WTC11 (cell line): Measurements from ENCODE around the gene MED9. TPM values are rescaled to one million over a fixed set of nuclear protein-coding genes. Genes with fewer than 3 reads are reported as not detected.

ENCODE experiments used
- ATAC-seq: fragments of 200-7000 bp; cut with Tn5 transposase; 2 replicates; pipeline ENCODE4 v1.10.0; 2021; ENCODE audit warnings: mild to moderate bottlenecking, moderate library complexity
- CTCF ChIA-PET: fragments of 300-600 bp; sonication (Branson Sonifier 250); formaldehyde crosslinking; loops from one replicate; lab custom pipeline; 2021; ENCODE audit warnings: antibody characterized with exemption; lab: Charles Lee
- POLR2A ChIA-PET: fragments of 350-600 bp; sonication (Branson Sonifier 250); formaldehyde crosslinking; loops from one replicate; lab custom pipeline; 2021; ENCODE audit warnings: antibody characterized with exemption; lab: Charles Lee
- DNase-seq: peaks from one replicate; pipeline ENCODE4 v3.0.0; 2021; ENCODE audit warnings: low spot score
- H3K27ac Mint-ChIP-seq: 2 replicates; pipeline ENCODE4 v1.8.0; 2021; ENCODE audit warnings: mixed read lengths
- H3K27me3 Mint-ChIP-seq: 2 replicates; pipeline ENCODE4 v1.8.0; 2021; ENCODE audit warnings: low read depth, mild to moderate bottlenecking, moderate library complexity, mixed read lengths
- H3K36me3 Mint-ChIP-seq: 2 replicates; pipeline ENCODE4 v1.8.0; 2021; ENCODE audit warnings: mixed read lengths
- H3K4me1 Mint-ChIP-seq: 2 replicates; pipeline ENCODE4 v1.8.0; 2022; ENCODE audit warnings: mixed read lengths
- H3K4me3 Mint-ChIP-seq: 2 replicates; pipeline ENCODE4 v1.8.0; 2021; ENCODE audit warnings: mild to moderate bottlenecking, moderate library complexity, mixed read lengths
- H3K9me3 Mint-ChIP-seq: 2 replicates; pipeline ENCODE4 v1.8.0; 2021; ENCODE audit warnings: mixed read lengths
- EMX1 ChIP-seq: fragments of 250-450 bp; sonication (Bioruptor Pico); IDR thresholded peaks from 2 replicates; pipeline ENCODE4 v1.8.0; 2021; ENCODE audit warnings: mild to moderate bottlenecking
- MXD4 ChIP-seq: fragments of 250-450 bp; sonication (Bioruptor Pico); IDR thresholded peaks from 2 replicates; pipeline ENCODE4 v1.8.0; 2021; ENCODE audit warnings: mild to moderate bottlenecking, moderate library complexity, borderline replicate concordance
- MYBL2 ChIP-seq: sonication (generic); formaldehyde crosslinking; IDR thresholded peaks from 2 replicates; pipeline ENCODE4 v1.8.1; 2023; ENCODE audit warnings: mild to moderate bottlenecking, moderate library complexity, missing genetic modification reagents
- NFATC4 ChIP-seq: fragments of 250-450 bp; sonication (Bioruptor Pico); IDR thresholded peaks from 2 replicates; pipeline ENCODE4 v1.9.0; 2021; ENCODE audit warnings: mild to moderate bottlenecking
- NFYB ChIP-seq: sonication (generic); formaldehyde crosslinking; conservative IDR thresholded peaks from 2 replicates; pipeline ENCODE4 v1.8.0; 2022; ENCODE audit warnings: low read depth, missing genetic modification reagents
- SMAD3 ChIP-seq: sonication (generic); formaldehyde crosslinking; IDR thresholded peaks from 2 replicates; pipeline ENCODE4 v1.8.0; 2022; ENCODE audit warnings: missing genetic modification reagents, mild to moderate bottlenecking, borderline replicate concordance
- TCF7 ChIP-seq: sonication (generic); formaldehyde crosslinking; IDR thresholded peaks from 2 replicates; pipeline ENCODE4 v1.8.0; 2022; ENCODE audit warnings: mild to moderate bottlenecking, low read depth, missing genetic modification reagents, moderate library complexity
- TEAD1 ChIP-seq: sonication (generic); formaldehyde crosslinking; IDR thresholded peaks from 2 replicates; pipeline ENCODE4 v1.8.0; 2022; ENCODE audit warnings: mild to moderate bottlenecking, missing genetic modification reagents
- TEAD4 ChIP-seq: sonication (generic); formaldehyde crosslinking; IDR thresholded peaks from 2 replicates; pipeline ENCODE4 v1.8.0; 2022; ENCODE audit warnings: mild to moderate bottlenecking, missing genetic modification reagents
- ZNF317 ChIP-seq: sonication (generic); formaldehyde crosslinking; IDR thresholded peaks from 2 replicates; pipeline ENCODE4 v1.8.1; 2023; ENCODE audit warnings: low read depth, mild to moderate bottlenecking, moderate library complexity, missing genetic modification reagents, borderline replicate concordance
- total RNA-seq: library from RNA; stranded (reverse); gene quantifications from 3 replicates; pipeline ENCODE4 v1.2.3, GENCODE V29; 2021
- TF ChIP-seq, protein P1 (sequence below): sonication (generic); formaldehyde crosslinking; IDR thresholded peaks from 2 replicates; pipeline ENCODE4 v1.8.1; 2023; ENCODE audit warnings: mild to moderate bottlenecking, missing genetic modification reagents, moderate library complexity
- TF ChIP-seq, protein P2 (sequence below): sonication (generic); formaldehyde crosslinking; IDR thresholded peaks from 2 replicates; pipeline ENCODE4 v1.8.1; 2022; ENCODE audit warnings: low read depth, mild to moderate bottlenecking, moderate library complexity, missing genetic modification reagents, borderline replicate concordance
- TF ChIP-seq, protein P3 (sequence below): sonication (generic); formaldehyde crosslinking; IDR thresholded peaks from 2 replicates; pipeline ENCODE4 v1.8.0; 2022; ENCODE audit warnings: mild to moderate bottlenecking, missing genetic modification reagents
- TF ChIP-seq, protein P4 (sequence below): sonication (generic); formaldehyde crosslinking; conservative IDR thresholded peaks from 2 replicates; pipeline ENCODE4 v1.8.1; 2023; ENCODE audit warnings: mild to moderate bottlenecking, low read depth, missing genetic modification reagents, moderate library complexity
- TF ChIP-seq, protein P5 (sequence below): sonication (generic); formaldehyde crosslinking; IDR thresholded peaks from 2 replicates; pipeline ENCODE4 v1.8.0; 2023; ENCODE audit warnings: mild to moderate bottlenecking, missing genetic modification reagents
- TF ChIP-seq, protein P6 (sequence below): sonication (generic); formaldehyde crosslinking; IDR thresholded peaks from 2 replicates; pipeline ENCODE4 v1.8.1; 2023; ENCODE audit warnings: mild to moderate bottlenecking, missing genetic modification reagents, borderline replicate concordance
- TF ChIP-seq, protein P7 (sequence below): sonication (generic); formaldehyde crosslinking; IDR thresholded peaks from 2 replicates; pipeline ENCODE4 v1.8.1; 2023; ENCODE audit warnings: mild to moderate bottlenecking, moderate library complexity, missing genetic modification reagents
- TF ChIP-seq, protein P8 (sequence below): fragments of 250-450 bp; sonication (Bioruptor Pico); IDR thresholded peaks from 2 replicates; pipeline ENCODE4 v2.1.2; 2022; ENCODE audit warnings: mild to moderate bottlenecking, moderate library complexity

Gene MED9
- total RNA-seq, 1 experiment from 2014 or later, result 21.1 TPM

DNA sequence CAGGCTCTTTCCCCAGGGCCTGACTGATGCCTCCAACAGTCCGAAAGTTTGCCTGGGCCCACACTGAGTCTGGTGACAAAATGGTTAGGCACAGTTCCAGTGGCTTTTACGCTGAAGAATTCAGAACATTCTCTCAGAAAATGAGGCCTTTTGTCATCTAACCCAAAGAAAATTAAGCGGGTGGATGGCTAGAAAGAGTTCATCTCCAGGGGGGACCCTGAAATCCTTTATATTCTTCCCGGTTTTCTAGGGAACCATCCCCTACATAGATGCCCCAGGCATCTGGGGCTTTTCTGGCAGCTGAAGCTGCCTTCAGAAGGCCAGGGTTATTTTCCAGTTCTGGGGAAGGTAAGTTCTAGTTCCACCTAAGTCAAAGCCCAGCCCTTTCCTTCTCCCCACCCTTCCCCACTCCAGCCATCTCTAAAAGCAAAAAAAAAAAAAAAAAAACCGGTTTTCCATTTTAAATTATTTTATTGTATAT is 17.2 kb downstream of the MED9 start (continued):
- TF ChIP-seq, protein P1, sequence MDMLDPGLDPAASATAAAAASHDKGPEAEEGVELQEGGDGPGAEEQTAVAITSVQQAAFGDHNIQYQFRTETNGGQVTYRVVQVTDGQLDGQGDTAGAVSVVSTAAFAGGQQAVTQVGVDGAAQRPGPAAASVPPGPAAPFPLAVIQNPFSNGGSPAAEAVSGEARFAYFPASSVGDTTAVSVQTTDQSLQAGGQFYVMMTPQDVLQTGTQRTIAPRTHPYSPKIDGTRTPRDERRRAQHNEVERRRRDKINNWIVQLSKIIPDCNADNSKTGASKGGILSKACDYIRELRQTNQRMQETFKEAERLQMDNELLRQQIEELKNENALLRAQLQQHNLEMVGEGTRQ, result no peak
- TF ChIP-seq EMX1 (CRISPR knock-in tag), result no peak
- no peak for TF ChIP-seq TEAD4 (CRISPR knock-in tag)
- no peak for TF ChIP-seq SMAD3 (CRISPR knock-in tag)
- TF ChIP-seq, protein P2, sequence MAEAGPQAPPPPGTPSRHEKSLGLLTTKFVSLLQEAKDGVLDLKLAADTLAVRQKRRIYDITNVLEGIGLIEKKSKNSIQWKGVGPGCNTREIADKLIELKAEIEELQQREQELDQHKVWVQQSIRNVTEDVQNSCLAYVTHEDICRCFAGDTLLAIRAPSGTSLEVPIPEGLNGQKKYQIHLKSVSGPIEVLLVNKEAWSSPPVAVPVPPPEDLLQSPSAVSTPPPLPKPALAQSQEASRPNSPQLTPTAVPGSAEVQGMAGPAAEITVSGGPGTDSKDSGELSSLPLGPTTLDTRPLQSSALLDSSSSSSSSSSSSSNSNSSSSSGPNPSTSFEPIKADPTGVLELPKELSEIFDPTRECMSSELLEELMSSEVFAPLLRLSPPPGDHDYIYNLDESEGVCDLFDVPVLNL, result no peak
- no peak for TF ChIP-seq NFATC4 (CRISPR knock-in tag)
- TF ChIP-seq, protein P3, sequence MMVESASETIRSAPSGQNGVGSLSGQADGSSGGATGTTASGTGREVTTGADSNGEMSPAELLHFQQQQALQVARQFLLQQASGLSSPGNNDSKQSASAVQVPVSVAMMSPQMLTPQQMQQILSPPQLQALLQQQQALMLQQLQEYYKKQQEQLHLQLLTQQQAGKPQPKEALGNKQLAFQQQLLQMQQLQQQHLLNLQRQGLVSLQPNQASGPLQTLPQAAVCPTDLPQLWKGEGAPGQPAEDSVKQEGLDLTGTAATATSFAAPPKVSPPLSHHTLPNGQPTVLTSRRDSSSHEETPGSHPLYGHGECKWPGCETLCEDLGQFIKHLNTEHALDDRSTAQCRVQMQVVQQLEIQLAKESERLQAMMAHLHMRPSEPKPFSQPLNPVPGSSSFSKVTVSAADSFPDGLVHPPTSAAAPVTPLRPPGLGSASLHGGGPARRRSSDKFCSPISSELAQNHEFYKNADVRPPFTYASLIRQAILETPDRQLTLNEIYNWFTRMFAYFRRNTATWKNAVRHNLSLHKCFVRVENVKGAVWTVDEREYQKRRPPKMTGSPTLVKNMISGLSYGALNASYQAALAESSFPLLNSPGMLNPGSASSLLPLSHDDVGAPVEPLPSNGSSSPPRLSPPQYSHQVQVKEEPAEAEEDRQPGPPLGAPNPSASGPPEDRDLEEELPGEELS (CRISPR knock-in tag), result no peak
- no peak for TF ChIP-seq MXD4 (CRISPR knock-in tag)
- TF ChIP-seq, protein P4, sequence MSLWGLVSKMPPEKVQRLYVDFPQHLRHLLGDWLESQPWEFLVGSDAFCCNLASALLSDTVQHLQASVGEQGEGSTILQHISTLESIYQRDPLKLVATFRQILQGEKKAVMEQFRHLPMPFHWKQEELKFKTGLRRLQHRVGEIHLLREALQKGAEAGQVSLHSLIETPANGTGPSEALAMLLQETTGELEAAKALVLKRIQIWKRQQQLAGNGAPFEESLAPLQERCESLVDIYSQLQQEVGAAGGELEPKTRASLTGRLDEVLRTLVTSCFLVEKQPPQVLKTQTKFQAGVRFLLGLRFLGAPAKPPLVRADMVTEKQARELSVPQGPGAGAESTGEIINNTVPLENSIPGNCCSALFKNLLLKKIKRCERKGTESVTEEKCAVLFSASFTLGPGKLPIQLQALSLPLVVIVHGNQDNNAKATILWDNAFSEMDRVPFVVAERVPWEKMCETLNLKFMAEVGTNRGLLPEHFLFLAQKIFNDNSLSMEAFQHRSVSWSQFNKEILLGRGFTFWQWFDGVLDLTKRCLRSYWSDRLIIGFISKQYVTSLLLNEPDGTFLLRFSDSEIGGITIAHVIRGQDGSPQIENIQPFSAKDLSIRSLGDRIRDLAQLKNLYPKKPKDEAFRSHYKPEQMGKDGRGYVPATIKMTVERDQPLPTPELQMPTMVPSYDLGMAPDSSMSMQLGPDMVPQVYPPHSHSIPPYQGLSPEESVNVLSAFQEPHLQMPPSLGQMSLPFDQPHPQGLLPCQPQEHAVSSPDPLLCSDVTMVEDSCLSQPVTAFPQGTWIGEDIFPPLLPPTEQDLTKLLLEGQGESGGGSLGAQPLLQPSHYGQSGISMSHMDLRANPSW (CRISPR knock-in tag), result no peak
- TF ChIP-seq, protein P5, sequence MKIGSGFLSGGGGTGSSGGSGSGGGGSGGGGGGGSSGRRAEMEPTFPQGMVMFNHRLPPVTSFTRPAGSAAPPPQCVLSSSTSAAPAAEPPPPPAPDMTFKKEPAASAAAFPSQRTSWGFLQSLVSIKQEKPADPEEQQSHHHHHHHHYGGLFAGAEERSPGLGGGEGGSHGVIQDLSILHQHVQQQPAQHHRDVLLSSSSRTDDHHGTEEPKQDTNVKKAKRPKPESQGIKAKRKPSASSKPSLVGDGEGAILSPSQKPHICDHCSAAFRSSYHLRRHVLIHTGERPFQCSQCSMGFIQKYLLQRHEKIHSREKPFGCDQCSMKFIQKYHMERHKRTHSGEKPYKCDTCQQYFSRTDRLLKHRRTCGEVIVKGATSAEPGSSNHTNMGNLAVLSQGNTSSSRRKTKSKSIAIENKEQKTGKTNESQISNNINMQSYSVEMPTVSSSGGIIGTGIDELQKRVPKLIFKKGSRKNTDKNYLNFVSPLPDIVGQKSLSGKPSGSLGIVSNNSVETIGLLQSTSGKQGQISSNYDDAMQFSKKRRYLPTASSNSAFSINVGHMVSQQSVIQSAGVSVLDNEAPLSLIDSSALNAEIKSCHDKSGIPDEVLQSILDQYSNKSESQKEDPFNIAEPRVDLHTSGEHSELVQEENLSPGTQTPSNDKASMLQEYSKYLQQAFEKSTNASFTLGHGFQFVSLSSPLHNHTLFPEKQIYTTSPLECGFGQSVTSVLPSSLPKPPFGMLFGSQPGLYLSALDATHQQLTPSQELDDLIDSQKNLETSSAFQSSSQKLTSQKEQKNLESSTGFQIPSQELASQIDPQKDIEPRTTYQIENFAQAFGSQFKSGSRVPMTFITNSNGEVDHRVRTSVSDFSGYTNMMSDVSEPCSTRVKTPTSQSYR, result no peak

DNA sequence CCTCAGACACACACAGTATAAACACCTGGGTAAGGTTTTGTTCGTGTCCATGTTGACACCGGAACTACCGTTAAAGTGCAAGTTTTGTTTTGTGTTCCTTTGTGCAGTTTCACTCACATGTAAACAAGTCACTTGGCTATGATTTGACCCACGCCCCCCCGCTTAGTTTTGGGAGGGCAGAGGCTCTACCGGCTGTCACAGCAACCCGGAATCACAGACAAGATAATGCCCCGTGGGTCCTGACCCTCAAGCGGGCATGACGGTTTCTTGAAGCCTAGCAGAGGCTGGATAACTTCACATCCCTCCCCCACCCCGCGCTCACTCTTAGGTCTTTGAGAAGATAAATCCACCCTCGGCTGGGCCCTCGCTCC is 17.7 kb downstream of the MED9 start:
- H3K9me3 Mint-ChIP-seq, result no peaks in the 10 kb centered on the region
- no peak for DNase-seq
- no peak for ATAC-seq
- H3K27ac Mint-ChIP-seq, result no peak overlapping the region
- POLR2A ChIA-PET, result interaction anchor here (0.8 kb wide), 1 partner anchor 116 kb away, joined by 3 read pairs; no protein-coding TSS in a partner anchor
- peak overlapping the region; percentile 81 for H3K4me3 Mint-ChIP-seq
- H3K27me3 Mint-ChIP-seq, result peaks cover 29% of the 10 kb centered on the region
- H3K36me3 Mint-ChIP-seq, result peaks cover 11% of the 10 kb centered on the region
- CTCF ChIA-PET, result interaction anchor here (1.0 to 3.3 kb wide), 5 partner anchors 107 to 424 kb away, joined by 3 to 71 read pairs (median 6); no protein-coding TSS in a partner anchor
- H3K4me1 Mint-ChIP-seq, result peaks cover 41% of the 10 kb centered on the region
- TF ChIP-seq TEAD1 (no peak), ZNF317 (CRISPR knock-in tag) (no peak), MYBL2 (no peak), NFYB (no peak), NFATC4 (CRISPR knock-in tag) (no peak), TCF7 (CRISPR knock-in tag) (no peak)
- TF ChIP-seq, protein P6, sequence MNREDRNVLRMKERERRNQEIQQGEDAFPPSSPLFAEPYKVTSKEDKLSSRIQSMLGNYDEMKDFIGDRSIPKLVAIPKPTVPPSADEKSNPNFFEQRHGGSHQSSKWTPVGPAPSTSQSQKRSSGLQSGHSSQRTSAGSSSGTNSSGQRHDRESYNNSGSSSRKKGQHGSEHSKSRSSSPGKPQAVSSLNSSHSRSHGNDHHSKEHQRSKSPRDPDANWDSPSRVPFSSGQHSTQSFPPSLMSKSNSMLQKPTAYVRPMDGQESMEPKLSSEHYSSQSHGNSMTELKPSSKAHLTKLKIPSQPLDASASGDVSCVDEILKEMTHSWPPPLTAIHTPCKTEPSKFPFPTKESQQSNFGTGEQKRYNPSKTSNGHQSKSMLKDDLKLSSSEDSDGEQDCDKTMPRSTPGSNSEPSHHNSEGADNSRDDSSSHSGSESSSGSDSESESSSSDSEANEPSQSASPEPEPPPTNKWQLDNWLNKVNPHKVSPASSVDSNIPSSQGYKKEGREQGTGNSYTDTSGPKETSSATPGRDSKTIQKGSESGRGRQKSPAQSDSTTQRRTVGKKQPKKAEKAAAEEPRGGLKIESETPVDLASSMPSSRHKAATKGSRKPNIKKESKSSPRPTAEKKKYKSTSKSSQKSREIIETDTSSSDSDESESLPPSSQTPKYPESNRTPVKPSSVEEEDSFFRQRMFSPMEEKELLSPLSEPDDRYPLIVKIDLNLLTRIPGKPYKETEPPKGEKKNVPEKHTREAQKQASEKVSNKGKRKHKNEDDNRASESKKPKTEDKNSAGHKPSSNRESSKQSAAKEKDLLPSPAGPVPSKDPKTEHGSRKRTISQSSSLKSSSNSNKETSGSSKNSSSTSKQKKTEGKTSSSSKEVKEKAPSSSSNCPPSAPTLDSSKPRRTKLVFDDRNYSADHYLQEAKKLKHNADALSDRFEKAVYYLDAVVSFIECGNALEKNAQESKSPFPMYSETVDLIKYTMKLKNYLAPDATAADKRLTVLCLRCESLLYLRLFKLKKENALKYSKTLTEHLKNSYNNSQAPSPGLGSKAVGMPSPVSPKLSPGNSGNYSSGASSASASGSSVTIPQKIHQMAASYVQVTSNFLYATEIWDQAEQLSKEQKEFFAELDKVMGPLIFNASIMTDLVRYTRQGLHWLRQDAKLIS (CRISPR knock-in tag), result no peak
- TF ChIP-seq, protein P7, sequence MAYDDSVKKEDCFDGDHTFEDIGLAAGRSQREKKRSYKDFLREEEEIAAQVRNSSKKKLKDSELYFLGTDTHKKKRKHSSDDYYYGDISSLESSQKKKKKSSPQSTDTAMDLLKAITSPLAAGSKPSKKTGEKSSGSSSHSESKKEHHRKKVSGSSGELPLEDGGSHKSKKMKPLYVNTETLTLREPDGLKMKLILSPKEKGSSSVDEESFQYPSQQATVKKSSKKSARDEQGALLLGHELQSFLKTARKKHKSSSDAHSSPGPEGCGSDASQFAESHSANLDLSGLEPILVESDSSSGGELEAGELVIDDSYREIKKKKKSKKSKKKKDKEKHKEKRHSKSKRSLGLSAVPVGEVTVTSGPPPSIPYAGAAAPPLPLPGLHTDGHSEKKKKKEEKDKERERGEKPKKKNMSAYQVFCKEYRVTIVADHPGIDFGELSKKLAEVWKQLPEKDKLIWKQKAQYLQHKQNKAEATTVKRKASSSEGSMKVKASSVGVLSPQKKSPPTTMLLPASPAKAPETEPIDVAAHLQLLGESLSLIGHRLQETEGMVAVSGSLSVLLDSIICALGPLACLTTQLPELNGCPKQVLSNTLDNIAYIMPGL (CRISPR knock-in tag), result no peak
- TF ChIP-seq, protein P8, sequence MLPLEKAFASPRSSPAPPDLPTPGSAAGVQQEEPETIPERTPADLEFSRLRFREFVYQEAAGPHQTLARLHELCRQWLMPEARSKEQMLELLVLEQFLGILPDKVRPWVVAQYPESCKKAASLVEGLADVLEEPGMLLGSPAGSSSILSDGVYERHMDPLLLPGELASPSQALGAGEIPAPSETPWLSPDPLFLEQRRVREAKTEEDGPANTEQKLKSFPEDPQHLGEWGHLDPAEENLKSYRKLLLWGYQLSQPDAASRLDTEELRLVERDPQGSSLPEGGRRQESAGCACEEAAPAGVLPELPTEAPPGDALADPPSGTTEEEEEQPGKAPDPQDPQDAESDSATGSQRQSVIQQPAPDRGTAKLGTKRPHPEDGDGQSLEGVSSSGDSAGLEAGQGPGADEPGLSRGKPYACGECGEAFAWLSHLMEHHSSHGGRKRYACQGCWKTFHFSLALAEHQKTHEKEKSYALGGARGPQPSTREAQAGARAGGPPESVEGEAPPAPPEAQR (CRISPR knock-in tag), result no peak
